ENCODE results near the gene MAP3K5.
"Not testable (repeated sequence)": the region's sequence is repeated elsewhere in the genome, so short reads cannot be mapped to it uniquely, and the experiment has no call there.

Gene MAP3K5

DNA sequence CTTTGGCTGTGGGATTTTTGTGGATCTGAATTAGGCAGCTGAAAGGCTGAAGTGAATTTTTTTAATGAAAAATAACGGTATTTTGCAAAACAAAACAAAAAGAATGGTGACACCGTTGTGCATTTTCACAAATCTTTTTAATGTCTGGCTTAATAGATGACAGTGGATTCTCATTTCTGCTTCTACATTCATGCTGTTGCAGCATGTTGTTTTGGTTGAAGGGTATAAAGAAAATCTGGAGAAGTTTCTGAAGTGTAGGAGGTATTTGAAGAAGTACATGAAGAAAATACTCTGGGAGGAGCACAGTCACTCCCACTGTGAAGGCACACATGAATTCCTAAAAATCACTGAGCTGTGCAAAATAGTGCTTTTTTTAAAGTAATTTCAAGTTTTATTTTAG is 3.1 kb upstream of the MAP3K5 start:
- in situ Hi-C loops (cut with MboI; ENCODE audit: low sequenced_read_pairs) = no loop called here

DNA sequence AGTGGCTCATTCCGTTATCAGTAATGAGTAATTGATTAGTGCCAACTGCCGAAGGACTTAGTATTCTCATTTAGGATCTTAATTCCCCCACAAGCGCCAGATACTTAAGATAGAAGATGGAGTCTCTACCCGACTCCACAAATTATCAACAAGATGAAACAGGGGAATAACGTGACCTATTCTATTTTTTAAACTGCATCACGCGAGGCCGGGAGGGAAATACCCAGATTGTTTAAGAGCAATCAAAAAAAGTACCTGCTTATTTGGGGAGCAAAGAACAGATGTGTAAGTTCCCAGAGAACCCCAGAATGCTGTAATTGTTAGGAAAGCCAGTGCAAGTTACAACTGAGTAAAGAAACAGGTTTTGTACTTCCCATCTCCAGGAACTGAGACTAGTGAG is 1.1 kb upstream of the MAP3K5 start:
- in situ Hi-C loops (cut with MboI; ENCODE audit: low sequenced_read_pairs) = loop anchor here (5.0 kb wide), 1 partner anchor 146 kb away; no protein-coding TSS in a partner anchor

DNA sequence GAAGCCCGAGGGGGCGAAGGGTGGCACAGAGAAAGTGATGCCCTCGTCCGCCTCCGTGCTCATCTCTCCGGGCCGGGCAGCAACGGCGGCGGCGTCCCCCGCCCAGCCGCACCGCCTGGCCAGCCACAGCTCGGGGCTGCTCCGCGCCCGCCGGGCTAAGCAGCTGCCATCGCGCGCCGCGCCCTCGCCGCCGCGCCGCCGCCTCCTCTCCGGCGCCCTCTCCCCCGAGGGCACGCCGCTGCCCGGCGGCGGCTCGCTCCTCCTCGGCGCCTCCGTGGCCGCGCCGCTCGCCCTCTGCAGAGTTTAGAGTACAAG is 225 bp downstream of the MAP3K5 start:
- in situ Hi-C loops (cut with MboI; ENCODE audit: low sequenced_read_pairs) = loop anchor here (5.0 kb wide), 1 partner anchor 145 kb away; no protein-coding TSS in a partner anchor

GRCh38 chr6:136791296-136792094 is 782 bp downstream of the MAP3K5 start:
- in situ Hi-C loops (cut with MboI; ENCODE audit: low sequenced_read_pairs) = loop anchor here (5.0 kb wide), 1 partner anchor 144 kb away; no protein-coding TSS in a partner anchor

DNA sequence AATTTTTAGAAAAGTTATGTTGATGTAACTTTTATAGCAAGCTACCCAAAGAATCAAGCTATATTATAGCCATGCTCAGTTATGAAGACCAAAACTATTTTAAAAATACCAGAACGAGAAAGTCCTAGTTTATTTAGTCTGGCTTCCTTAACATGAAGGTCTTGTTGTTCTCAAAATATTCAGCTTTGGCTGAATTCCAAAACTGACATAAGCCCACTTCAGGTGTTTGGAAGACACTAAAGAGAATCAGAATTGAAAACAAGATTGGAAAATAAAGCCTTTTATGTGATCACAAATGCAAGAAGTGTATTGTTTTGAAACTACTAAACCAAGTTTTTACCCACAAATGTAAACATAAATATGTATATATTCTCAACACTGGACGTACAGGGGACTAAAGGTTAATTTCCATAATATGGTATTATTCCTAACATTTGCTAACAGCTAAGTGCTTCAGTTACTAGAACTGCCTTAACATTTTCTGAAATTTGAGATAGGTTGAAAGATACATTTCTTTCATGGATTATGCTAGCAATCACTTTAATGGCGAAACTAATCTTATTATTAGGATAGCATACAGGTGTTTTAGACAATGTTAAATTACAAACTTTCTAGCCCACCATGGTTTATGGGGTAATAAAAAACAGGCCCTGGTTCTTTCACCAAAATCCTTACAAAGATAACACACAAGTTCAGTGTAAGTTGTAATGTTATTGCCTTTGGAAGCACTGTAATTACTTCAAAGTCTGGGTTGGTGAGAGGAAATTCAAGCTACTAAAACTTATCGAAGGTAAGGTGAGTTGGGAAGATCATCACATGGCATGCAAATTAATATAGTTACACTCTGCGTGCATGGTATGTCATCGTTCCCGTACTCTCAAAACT is 1.6 kb downstream of the MAP3K5 start:
- in situ Hi-C loops (cut with MboI; ENCODE audit: low sequenced_read_pairs) = loop anchor here (5.0 kb wide), 1 partner anchor 143 kb away; no protein-coding TSS in a partner anchor

DNA sequence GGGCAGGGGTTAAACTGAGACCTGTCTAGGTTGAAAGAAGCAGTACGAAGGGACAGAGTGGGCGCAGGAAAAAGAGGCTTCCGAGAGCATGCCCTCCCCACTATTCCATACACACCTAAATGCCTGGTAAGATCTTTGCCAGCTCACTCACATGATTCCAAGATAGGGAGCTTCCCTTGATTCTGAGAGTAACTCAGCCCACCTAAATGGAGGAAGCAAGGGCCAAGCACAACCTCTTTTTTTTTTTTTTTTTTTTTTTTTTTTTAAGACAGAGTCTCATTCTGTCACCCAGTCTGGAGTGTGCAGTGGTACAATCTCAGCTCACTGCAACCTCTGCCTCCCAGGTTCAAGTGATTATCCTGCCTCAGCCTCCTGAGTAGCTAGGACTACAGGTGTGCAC is 2.8 kb downstream of the MAP3K5 start:
- in situ Hi-C loops (cut with MboI; ENCODE audit: low sequenced_read_pairs) = not testable (repeated sequence)

DNA sequence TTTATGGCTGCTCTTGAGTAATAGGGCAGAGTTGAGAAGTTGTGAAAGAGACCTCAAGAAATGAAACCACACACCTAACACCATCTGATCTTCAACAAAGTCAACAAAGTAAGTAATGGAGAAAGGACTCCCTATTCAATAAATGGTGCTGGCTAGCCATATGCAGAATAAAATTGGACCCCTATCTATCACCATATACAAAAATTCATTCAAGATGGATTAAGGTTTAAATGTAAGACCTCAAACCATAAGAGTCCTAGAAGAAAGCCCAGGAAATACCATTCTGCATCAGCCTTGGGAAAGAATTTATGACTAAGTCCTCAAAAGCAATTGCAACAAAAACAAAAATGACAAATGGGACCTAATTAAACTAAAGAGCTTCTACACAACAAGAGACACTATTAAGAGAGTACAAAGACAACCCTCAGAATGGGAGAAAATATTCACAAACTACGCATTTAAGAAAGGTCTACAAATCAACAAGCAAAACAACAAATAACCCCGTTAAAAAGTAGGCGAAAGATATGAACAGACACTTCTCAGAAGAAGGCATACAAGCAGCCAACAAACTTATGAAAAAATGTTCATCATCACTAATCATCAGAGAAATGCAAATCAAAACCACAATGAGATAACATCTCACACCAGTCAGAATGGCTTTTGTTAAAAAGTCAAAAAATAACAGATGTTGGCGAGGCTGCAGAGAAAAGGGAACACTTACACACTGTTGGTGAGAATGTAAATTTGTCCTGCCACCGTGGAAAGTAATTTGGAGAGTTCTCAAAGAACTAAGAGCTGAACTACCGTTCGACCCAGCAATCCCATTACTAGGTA is 4.0 kb downstream of the MAP3K5 start:
- in situ Hi-C loops (cut with MboI; ENCODE audit: low sequenced_read_pairs) = no loop called here

- in situ Hi-C loops (cut with MboI; ENCODE audit: low sequenced_read_pairs) = no loop called here
Observed at GRCh38 chr6:136787726-136788068, 4.6 kb downstream of the MAP3K5 start.

DNA sequence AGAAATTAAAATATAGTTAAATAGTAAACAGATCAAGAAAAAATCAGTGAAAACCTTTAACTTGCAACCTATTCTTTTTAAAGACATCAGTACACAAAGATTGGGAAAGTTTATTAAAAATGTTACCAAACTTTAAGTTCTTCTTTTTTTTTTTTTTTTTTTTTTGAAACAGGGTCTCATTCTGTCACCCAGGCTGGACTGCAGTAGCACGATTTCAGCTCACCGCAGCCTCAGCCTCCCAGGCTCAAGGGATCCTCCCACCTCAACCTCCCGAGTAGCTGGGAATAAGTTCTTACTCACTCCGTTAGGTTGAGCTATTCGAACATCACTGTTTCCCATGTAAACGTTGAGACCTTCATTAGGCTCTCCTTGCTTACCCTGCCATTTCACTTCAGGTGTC is 5.6 kb downstream of the MAP3K5 start:
- in situ Hi-C loops (cut with MboI; ENCODE audit: low sequenced_read_pairs) = no loop called here

DNA sequence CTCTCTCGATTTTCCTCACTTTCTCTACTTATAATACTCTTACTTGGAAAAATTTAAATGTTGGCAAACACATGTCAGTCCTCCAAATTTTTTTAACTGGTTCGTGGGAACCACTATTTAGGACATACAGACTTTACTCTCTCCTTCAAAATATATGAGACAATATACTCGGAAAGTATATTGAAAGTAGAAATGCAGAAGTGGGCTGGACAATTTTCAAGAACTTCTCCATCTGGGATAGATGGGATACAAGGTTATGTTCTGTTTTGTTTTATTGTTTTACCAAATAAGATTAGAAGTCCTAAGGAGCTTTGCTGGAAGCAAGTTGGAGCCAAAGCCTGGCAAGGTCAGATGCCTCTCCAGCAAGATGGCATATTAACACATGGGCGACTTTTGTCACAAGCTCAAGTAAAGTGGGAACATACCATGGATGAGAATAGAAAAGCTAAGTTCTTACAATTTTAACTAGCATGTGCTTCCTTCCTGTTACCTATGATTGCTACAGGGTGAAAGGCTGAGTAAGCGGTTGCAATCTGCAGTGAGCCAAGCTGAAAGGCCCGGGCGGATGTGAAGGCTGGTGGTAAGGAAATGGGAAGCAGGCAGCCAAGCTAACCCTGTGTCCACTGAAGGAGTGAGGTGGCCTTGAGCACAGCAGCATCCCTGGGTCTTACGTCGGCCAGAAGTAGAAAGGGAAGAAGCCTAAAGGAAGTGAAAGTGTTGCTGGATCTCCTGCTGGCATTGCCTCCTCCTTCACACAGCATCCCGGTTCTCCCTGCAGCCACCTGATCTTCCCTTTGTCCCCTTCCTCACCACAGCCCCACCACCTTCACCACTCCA is 7.1 kb downstream of the MAP3K5 start:
- in situ Hi-C loops (cut with MboI; ENCODE audit: low sequenced_read_pairs) = no loop called here

GRCh38 chr6:136784271-136784664 is 8.0 kb downstream of the MAP3K5 start:
- in situ Hi-C loops (cut with MboI; ENCODE audit: low sequenced_read_pairs) = no loop called here

DNA sequence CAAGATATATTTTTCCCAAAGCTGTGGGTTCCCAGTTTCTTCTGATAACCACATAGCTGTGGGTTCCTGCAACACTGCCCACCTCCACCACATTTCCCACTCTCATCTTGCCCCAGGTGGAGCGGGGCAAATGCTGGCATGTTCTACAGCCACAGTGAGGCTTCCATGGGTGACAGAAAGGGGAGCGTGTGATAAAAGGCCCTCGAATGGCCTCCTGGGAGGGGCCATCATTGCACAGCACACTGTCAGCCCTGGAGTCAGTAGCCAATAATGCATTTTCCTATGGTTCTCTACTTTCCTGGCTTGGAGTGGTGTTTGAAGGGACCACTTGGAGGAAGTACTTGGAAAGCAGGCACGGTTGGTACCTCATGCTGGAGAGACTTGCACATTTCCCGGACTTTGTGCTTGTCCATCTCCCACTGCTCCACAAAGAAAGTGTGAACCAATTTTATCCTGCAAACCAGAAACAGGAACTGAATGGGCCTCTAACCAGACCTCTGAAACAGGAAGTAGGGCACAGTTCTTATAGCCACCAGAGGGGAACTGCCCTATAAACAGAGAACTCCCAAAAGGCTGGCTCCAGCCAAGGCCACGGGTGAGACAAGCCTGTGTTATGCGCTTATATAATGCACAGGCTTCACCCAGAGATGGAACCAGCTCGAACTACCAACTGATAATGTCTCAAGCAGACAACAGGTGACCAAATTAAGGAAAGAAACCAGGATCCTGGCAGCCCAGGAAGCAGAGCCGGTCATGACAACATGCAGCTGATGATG is 8.6 kb downstream of the MAP3K5 start:
- in situ Hi-C loops (cut with MboI; ENCODE audit: low sequenced_read_pairs) = no loop called here

GRCh38 chr6:136783021-136783420 is 9.3 kb downstream of the MAP3K5 start:
- in situ Hi-C loops (cut with MboI; ENCODE audit: low sequenced_read_pairs) = no loop called here

DNA sequence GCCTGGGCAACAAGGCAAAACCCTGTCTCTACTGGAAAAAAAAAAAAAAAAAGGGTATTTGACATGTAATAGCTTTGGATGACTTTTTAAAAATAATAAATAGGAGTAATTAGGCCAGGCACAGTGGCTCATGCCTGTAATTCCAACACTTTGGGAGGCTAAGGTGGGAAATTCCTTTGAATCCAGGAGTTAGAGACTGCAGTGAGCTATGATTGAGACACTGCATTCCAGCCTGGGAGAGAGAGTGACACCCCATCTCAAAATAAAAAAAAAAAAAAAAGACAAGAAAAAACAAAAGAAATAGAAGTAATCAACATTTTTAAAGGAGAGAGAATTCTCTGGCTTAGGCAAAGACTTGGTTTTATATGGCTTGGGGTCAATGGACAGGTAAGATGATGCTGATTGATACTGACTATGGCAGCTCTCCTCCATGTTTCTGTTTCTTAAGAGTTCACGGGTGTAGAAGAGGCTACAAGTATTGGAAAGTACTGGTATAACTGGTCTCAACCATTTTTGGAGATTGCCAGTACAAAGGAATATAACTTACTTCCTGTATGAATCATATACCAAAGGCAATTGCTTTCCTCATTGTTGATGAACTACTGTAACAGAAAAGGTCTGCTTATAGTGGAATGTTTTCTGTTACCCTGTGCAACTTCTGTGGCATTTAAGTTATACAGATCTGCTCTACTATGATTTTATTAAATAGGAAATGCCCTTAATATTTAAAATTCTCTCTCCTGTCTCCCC is 10.1 kb downstream of the MAP3K5 start:
- in situ Hi-C loops (cut with MboI; ENCODE audit: low sequenced_read_pairs) = no loop called here

DNA sequence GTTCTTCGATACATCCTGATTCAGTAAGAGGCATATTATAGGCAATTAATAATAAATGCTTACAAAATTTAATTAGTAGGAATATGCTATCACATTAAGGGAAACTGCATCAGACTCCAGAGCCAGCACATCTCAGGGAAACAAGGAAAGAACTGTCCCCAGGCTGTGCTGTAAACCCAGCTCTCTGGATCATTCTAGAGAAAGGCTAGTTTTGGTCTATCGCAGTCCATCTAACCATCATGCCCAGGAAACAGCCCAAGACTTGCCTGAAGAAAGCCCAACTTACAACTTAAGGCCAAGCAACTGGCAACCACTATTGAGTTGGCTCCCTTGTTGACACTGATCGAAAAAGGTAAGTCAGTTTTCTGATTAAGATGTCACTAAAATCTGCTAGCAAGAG is 11.3 kb downstream of the MAP3K5 start:
- in situ Hi-C loops (cut with MboI; ENCODE audit: low sequenced_read_pairs) = no loop called here

DNA sequence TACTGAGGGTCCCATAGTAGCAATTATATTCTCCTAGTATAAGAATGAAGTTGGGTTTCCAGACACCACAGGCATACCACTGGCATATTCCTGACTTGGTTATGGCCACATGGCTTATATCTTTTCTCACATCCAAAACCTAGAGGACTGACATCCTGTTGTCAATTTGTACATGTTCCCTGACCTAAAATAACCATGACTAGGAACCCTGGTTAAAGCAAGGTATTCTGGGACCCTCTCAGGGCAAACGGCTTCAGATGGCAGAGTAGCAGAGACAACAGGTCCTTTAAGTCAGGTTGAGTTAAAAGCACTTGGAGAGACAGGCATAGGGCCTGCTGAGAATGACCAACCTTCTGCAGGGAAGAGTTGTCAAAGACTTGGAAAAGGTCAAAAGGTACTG is 12.6 kb downstream of the MAP3K5 start:
- in situ Hi-C loops (cut with MboI; ENCODE audit: low sequenced_read_pairs) = no loop called here

DNA sequence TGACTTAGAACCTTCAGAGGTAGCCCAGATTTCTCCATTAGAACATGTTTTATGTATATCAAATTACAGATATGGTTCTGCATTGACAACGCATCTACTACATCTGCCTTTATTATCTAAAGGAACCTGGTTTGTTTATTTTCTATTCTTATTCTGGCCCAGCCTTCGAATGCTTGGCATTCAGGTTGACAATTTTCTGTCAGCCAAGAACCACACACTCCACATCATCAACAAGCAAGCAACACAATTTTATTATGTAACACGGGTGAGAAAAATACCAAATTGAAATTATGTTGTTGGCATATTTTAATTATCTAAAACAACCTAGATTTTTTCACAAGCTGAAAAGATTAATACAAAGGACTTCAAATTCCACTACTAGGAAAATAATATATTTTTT is 14.6 kb downstream of the MAP3K5 start:
- in situ Hi-C loops (cut with MboI; ENCODE audit: low sequenced_read_pairs) = no loop called here

- in situ Hi-C loops (cut with MboI; ENCODE audit: low sequenced_read_pairs) = no loop called here
Observed at GRCh38 chr6:136775548-136775947, 16.7 kb downstream of the MAP3K5 start.

DNA sequence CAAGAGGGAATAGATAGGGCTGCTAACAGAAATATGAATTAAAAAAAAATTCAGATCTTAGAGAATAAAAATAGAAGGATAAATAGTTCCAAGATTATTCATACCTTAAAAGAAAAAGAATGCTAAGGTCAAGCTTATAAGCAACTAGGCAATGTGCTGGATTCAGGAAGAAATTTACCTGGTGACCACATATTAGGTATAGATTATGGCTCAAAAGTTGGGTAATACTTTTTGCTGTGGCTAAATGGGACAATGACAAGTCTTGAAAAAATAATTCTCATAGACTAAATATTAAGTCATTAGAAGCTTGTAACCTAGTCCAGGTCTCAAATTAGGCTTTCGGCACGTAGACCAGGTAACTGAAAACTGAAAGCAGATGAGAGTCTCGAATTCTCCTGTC is 17.2 kb downstream of the MAP3K5 start:
- in situ Hi-C loops (cut with MboI; ENCODE audit: low sequenced_read_pairs) = no loop called here
